HepG2 (cell line): Measurements from ENCODE around the gene CMTM2. TPM values are rescaled to one million over a fixed set of nuclear protein-coding genes. Genes with fewer than 3 reads are reported as not detected.

Source experiments
- FOSL2 ChIP-seq: sonication (generic); formaldehyde crosslinking; IDR thresholded peaks from 2 replicates; pipeline ENCODE4 v1.4.0; 2020; ENCODE audit warnings: missing genetic modification reagents
- KAT8 ChIP-seq: IDR thresholded peaks from 2 replicates; pipeline ENCODE4 v1.6.1; 2016; ENCODE audit warnings: missing genetic modification reagents, missing compliant biosample characterization
- KDM2A ChIP-seq: sonication (generic); formaldehyde crosslinking; IDR thresholded peaks from 2 replicates; pipeline ENCODE4 v1.4.0; 2020; ENCODE audit warnings: low read depth, missing genetic modification reagents, borderline replicate concordance
- NBN ChIP-seq: fragments of 450-650 bp; conservative IDR thresholded peaks from 2 replicates; pipeline ENCODE4 v1.6.1; 2017
- PCBP2 ChIP-seq: fragments of 200-400 bp; formaldehyde crosslinking; optimal IDR thresholded peaks from 2 replicates; pipeline ENCODE3; 2018; ENCODE audit warnings: low read length, low read depth; ENCODE audit not compliant: poor library complexity, severe bottlenecking
- SRSF4 ChIP-seq: fragments of 200-400 bp; formaldehyde crosslinking; IDR thresholded peaks from one replicate; pipeline ENCODE4 v1.6.1; 2018; ENCODE audit warnings: mild to moderate bottlenecking, low read depth, low read length, moderate library complexity; ENCODE audit not compliant: poor library complexity, severe bottlenecking
- STAG1 ChIP-seq: sonication (generic); formaldehyde crosslinking; IDR thresholded peaks from 2 replicates; pipeline ENCODE4 v1.4.0; 2020; ENCODE audit warnings: missing genetic modification reagents
- ZNF44 ChIP-seq: sonication (generic); formaldehyde crosslinking; IDR thresholded peaks from 2 replicates; pipeline ENCODE4 v1.5.1; 2020; ENCODE audit warnings: mild to moderate bottlenecking, missing genetic modification reagents
- ZNF75D ChIP-seq: sonication (generic); formaldehyde crosslinking; IDR thresholded peaks from 2 replicates; pipeline ENCODE4 v1.8.1; 2023; ENCODE audit warnings: missing genetic modification reagents, mild to moderate bottlenecking, borderline replicate concordance
- polyA plus RNA-seq, 8 experiments: library from polyadenylated mRNA; depleted of rRNA in 3 of 8; stranded (reverse) in 7 of 8; unstranded in 1 of 8; fragments of >200 nt; fragmentation: Illumina TruSeq in 4 of 8; extraction: Trizol in 4 of 8; gene quantifications; 2 replicates each; pipeline versions ENCODE4 v1.2.1 to v1.2.3, GENCODE V29; 2011 to 2016; ENCODE audit warnings: low read depth in 4 of 8, missing spikeins in 1 of 8, mixed read lengths in 1 of 8; ENCODE audit not compliant: insufficient read depth in 1 of 8
- total RNA-seq, 5 experiments: library from RNA; depleted of rRNA; stranded (reverse); fragments of >200 nt; fragmentation: Illumina TruSeq; extraction: Trizol; gene quantifications; 2 replicates each; pipeline ENCODE4 v1.2.3, GENCODE V29; 2016; ENCODE audit warnings: low read depth in 1 of 5
- TF ChIP-seq, protein P1 (sequence below), 2 experiments: sonication (generic) in 1 of 2; formaldehyde crosslinking in 1 of 2; IDR thresholded peaks; 2 replicates each; pipeline versions ENCODE4 v1.5.1 to v1.6.1; 2011 to 2020; ENCODE audit warnings: borderline replicate concordance in 1 of 2, low read depth in 1 of 2, low read length in 1 of 2, mild to moderate bottlenecking in 1 of 2, missing genetic modification reagents in 1 of 2, moderate library complexity in 1 of 2
- TF ChIP-seq, protein P2 (sequence below): sonication (generic); formaldehyde crosslinking; conservative IDR thresholded peaks from 2 replicates; pipeline ENCODE4 v1.4.0; 2020; ENCODE audit warnings: missing genetic modification reagents
- TF ChIP-seq, protein P3 (sequence below): sonication (generic); formaldehyde crosslinking; IDR thresholded peaks from 2 replicates; pipeline ENCODE4 v1.4.0; 2020; ENCODE audit warnings: missing genetic modification reagents
- TF ChIP-seq, protein P4 (sequence below): sonication (generic); formaldehyde crosslinking; IDR thresholded peaks from 2 replicates; pipeline ENCODE4 v1.4.0; 2020; ENCODE audit warnings: missing genetic modification reagents
- TF ChIP-seq, protein P5 (sequence below): sonication (generic); formaldehyde crosslinking; IDR thresholded peaks from 2 replicates; pipeline ENCODE4 v1.9.0; 2022; ENCODE audit warnings: missing genetic modification reagents, mild to moderate bottlenecking, borderline replicate concordance
- TF ChIP-seq, protein P6 (sequence below): sonication (generic); formaldehyde crosslinking; IDR thresholded peaks from 2 replicates; pipeline ENCODE4 v1.9.0; 2021; ENCODE audit warnings: missing genetic modification reagents, mild to moderate bottlenecking, borderline replicate concordance

Gene CMTM2
- total and polyA plus RNA-seq, 2 of the 13 experiments (the other 11 are each of a cell fraction or from before 2014, with no cell fraction given) = not detected

DNA sequence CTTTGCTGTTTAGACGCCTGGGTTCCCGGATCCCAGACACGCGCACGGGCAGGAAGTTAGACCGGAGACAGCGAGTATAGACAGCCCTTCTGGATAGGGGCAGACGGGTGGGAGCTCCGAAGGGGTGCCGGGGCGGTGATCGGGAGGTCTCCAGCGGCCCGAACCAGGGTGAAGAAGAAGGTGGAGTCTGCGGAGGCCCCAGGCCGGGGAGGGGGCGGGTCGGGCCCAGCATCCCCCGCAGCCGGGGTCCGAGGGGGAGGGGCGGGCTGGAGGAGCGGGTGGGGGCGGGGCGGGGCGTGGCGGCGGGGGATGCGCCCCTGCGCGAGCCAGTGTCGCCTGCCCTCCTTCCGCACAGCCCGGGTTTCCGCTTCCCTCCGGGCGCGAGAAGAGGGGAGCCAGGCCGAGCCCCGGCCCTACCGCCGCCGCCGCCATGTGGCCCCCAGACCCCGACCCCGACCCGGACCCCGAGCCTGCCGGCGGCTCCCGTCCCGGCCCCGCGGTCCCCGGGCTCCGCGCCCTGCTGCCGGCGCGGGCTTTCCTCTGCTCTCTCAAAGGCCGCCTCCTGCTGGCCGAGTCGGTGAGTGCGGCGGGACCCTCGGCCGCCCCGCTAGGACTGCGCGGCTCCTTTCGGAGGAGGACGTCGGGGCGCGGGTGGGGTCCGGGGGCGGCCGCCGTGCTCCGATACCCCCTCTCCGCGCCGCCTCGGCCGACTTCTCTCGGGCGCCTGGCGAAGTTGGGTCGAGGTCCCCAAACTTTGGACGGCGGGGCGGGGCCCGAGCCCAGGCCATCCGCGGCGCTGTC lies 25.3 kb downstream of the CMTM2 start, which contains the start of gene CMTM3 (continued):
- TF ChIP-seq, protein P1, sequence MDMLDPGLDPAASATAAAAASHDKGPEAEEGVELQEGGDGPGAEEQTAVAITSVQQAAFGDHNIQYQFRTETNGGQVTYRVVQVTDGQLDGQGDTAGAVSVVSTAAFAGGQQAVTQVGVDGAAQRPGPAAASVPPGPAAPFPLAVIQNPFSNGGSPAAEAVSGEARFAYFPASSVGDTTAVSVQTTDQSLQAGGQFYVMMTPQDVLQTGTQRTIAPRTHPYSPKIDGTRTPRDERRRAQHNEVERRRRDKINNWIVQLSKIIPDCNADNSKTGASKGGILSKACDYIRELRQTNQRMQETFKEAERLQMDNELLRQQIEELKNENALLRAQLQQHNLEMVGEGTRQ (IDR thresholded peaks at IDR 0.05; ENCODE audit: low read depth, low read length) = no peak
- TF ChIP-seq, protein P1 (CRISPR knock-in tag; IDR thresholded peaks at IDR 0.05; ENCODE audit: borderline replicate concordance) = no peak
- TF ChIP-seq, protein P2, sequence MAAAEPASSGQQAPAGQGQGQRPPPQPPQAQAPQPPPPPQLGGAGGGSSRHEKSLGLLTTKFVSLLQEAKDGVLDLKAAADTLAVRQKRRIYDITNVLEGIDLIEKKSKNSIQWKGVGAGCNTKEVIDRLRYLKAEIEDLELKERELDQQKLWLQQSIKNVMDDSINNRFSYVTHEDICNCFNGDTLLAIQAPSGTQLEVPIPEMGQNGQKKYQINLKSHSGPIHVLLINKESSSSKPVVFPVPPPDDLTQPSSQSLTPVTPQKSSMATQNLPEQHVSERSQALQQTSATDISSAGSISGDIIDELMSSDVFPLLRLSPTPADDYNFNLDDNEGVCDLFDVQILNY (CRISPR knock-in tag) = peak; percentile 45; the same call in 1 of the 2 replicates
- TF ChIP-seq STAG1 (CRISPR knock-in tag) = peak; percentile 40
- no peak; the same call in none of the 2 replicates for TF ChIP-seq KDM2A
- TF ChIP-seq, protein P3, sequence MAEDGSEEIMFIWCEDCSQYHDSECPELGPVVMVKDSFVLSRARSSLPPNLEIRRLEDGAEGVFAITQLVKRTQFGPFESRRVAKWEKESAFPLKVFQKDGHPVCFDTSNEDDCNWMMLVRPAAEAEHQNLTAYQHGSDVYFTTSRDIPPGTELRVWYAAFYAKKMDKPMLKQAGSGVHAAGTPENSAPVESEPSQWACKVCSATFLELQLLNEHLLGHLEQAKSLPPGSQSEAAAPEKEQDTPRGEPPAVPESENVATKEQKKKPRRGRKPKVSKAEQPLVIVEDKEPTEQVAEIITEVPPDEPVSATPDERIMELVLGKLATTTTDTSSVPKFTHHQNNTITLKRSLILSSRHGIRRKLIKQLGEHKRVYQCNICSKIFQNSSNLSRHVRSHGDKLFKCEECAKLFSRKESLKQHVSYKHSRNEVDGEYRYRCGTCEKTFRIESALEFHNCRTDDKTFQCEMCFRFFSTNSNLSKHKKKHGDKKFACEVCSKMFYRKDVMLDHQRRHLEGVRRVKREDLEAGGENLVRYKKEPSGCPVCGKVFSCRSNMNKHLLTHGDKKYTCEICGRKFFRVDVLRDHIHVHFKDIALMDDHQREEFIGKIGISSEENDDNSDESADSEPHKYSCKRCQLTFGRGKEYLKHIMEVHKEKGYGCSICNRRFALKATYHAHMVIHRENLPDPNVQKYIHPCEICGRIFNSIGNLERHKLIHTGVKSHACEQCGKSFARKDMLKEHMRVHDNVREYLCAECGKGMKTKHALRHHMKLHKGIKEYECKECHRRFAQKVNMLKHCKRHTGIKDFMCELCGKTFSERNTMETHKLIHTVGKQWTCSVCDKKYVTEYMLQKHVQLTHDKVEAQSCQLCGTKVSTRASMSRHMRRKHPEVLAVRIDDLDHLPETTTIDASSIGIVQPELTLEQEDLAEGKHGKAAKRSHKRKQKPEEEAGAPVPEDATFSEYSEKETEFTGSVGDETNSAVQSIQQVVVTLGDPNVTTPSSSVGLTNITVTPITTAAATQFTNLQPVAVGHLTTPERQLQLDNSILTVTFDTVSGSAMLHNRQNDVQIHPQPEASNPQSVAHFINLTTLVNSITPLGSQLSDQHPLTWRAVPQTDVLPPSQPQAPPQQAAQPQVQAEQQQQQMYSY (CRISPR knock-in tag) = no peak
- no peak for TF ChIP-seq PCBP2
- TF ChIP-seq, protein P4, sequence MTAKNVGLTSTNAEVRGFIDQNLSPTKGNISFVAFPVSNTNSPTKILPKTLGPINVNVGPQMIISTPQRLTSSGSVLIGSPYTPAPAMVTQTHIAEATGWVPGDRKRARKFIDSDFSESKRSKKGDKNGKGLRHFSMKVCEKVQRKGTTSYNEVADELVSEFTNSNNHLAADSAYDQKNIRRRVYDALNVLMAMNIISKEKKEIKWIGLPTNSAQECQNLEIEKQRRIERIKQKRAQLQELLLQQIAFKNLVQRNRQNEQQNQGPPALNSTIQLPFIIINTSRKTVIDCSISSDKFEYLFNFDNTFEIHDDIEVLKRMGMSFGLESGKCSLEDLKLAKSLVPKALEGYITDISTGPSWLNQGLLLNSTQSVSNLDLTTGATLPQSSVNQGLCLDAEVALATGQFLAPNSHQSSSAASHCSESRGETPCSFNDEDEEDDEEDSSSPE = peak; percentile 33; the same call in 1 of the 2 replicates
- TF ChIP-seq ZNF75D = no peak
- peak; percentile 31; the same call in 1 of the 2 replicates for TF ChIP-seq FOSL2 (CRISPR knock-in tag)
- TF ChIP-seq, protein P5, sequence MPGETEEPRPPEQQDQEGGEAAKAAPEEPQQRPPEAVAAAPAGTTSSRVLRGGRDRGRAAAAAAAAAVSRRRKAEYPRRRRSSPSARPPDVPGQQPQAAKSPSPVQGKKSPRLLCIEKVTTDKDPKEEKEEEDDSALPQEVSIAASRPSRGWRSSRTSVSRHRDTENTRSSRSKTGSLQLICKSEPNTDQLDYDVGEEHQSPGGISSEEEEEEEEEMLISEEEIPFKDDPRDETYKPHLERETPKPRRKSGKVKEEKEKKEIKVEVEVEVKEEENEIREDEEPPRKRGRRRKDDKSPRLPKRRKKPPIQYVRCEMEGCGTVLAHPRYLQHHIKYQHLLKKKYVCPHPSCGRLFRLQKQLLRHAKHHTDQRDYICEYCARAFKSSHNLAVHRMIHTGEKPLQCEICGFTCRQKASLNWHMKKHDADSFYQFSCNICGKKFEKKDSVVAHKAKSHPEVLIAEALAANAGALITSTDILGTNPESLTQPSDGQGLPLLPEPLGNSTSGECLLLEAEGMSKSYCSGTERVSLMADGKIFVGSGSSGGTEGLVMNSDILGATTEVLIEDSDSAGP (CRISPR knock-in tag) = peak; percentile 62; the same call in 1 of the 2 replicates
- TF ChIP-seq SRSF4 = no peak
- no peak for TF ChIP-seq ZNF44 (CRISPR knock-in tag)
- no peak for TF ChIP-seq NBN
- peak; percentile 62; the same call in 1 of the 2 replicates for TF ChIP-seq KAT8
- TF ChIP-seq, protein P6, sequence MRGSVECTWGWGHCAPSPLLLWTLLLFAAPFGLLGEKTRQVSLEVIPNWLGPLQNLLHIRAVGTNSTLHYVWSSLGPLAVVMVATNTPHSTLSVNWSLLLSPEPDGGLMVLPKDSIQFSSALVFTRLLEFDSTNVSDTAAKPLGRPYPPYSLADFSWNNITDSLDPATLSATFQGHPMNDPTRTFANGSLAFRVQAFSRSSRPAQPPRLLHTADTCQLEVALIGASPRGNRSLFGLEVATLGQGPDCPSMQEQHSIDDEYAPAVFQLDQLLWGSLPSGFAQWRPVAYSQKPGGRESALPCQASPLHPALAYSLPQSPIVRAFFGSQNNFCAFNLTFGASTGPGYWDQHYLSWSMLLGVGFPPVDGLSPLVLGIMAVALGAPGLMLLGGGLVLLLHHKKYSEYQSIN (CRISPR knock-in tag) = no peak
